ENCODE data around the gene CD27. TPM values are rescaled to one million over a fixed set of nuclear protein-coding genes. Genes with fewer than 3 reads are reported as not detected.
"Not testable (repeated sequence)": the region's sequence is repeated elsewhere in the genome, so short reads cannot be mapped to it uniquely, and the experiment has no call there.

The CD27 gene
- total RNA-seq, 1 donor: under 0.01 TPM

DNA sequence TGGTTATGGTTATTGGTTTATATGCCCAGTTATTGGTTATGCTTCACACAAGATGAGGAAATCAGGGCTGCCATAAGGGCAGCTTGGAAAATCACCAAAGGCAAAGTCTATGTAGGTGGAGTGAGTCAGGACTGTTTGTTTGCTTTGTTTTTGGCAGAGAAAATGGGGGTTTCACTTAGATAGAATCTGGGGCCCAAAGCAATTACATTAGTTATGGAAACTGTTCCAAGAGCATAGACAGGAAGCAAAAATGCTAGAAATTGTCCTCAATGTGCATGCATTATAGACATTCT lies 23.5 kb downstream of the CD27 start:
- H3K4me3 ChIP-seq (ENCODE audit: low read depth, low read length): no peak overlapping the region
- TF ChIP-seq, protein P1, sequence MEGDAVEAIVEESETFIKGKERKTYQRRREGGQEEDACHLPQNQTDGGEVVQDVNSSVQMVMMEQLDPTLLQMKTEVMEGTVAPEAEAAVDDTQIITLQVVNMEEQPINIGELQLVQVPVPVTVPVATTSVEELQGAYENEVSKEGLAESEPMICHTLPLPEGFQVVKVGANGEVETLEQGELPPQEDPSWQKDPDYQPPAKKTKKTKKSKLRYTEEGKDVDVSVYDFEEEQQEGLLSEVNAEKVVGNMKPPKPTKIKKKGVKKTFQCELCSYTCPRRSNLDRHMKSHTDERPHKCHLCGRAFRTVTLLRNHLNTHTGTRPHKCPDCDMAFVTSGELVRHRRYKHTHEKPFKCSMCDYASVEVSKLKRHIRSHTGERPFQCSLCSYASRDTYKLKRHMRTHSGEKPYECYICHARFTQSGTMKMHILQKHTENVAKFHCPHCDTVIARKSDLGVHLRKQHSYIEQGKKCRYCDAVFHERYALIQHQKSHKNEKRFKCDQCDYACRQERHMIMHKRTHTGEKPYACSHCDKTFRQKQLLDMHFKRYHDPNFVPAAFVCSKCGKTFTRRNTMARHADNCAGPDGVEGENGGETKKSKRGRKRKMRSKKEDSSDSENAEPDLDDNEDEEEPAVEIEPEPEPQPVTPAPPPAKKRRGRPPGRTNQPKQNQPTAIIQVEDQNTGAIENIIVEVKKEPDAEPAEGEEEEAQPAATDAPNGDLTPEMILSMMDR (IDR thresholded peaks at IDR 0.05; ENCODE audit: insufficient read depth, low read depth, low read length): no peak
- DNase-seq (ENCODE audit: low read depth): no peak

DNA sequence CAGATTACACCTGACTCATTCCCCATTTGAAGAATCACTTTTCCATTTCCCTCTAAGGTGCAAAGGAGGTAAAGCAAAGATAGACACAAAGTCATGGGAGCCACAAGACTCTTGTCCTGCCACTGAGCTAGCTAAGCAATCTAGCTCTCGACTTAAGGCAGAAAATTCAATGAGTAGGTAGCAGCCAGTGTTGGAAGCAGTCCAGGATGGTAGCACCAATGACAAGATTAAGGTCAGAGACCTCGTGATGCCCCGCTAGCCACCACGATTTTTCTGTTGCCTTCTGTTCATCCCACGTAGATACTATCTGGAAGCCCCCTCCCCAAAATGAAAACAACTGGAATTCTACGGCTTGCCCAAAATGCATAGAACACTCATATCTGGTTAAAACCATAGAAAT lies 24.3 kb downstream of the CD27 start:
- no peak for DNase-seq (ENCODE audit: low read depth)
- H3K4me3 ChIP-seq (ENCODE audit: low read depth, low read length): peak overlapping the region; percentile 78
- TF ChIP-seq, protein P1 (IDR thresholded peaks at IDR 0.05; ENCODE audit: insufficient read depth, low read depth, low read length): no peak

DNA sequence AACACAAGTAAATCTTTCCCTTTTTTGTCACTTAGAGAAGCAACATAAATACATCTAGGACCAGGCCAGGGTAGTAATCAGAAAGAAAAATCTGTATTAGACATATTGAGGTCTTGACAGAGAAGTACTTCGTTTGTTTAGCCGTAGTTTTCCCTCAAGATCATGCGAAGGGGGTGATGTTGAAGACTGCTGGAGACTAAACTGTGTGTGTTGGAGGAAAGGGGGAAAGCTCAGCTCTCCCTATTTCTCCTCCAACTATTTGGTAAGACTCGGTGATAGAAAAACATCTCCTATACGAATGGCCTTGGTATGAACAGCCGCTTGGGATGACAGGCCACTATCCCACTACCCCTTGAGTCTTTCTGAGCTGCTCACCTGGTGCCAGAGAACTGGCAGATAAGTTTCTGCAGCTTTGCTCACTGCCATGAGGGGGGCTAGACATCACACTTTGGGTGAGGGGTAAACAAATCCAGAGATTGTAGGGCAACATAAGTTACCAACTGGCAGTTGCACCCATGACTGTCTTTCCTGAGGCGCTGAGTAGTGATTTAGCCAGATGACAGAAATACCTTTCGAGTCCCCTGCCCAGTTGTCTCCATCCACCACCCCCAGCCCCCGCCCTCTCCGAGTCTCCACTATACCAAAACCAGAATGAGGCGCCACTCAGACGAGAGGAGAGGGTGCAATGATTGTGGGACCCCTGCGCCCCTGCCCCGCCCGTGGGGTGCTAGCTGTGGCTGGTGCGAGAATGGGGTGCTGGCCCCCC lies 25.0 kb downstream of the CD27 start:
- DNase-seq (ENCODE audit: low read depth): no peak
- peak overlapping the region; percentile 78 for H3K4me3 ChIP-seq (ENCODE audit: low read depth, low read length)
- TF ChIP-seq, protein P1 (IDR thresholded peaks at IDR 0.05; ENCODE audit: insufficient read depth, low read depth, low read length): no peak

DNA sequence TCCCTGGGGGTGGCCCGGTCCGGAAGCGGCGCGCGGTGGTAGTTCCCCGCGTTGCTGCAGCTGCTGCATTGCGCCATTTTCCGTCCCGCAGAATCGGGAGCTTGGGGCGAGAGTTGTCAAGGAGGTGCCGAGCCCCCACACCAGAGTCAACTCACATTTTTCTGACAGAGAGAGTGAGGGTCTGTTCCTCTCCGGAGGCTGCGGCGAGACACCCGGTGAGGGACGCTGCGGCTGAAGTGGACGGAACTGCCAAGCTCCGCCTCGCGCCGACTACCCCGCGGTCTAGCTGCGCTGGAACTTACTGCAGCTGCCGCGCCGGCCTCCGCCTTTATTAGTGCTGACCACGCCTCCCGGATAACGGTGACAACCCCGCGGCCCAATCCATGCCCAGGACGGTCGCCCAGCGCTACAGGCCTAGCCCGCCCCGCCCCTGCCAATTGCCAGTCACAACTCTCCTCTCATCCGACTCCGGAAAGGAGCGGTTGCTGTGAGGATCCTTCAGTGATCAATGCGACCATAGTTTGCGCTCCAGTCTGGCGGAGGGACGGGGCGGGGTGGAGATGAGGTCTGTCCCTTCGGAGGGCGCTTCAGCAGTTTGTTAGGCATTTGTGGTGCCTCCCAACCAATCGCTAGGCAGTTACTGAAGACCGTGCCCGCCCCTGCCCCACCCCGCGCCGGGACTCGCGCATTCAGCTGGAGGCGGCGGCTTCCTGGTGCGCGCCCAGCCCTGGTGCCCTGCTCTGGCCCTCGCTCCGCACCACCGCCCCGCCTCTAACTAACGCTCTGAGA lies 25.8 kb downstream of the CD27 start, which contains the start of gene VAMP1:
VAMP1 (minus strand) TSS at position 303 of the 789 bp plus-strand sequence; CDS start at position 157, 146 bp downstream.
- TF ChIP-seq, protein P1 (IDR thresholded peaks at IDR 0.05; ENCODE audit: insufficient read depth, low read depth, low read length): no peak
- peak; percentile 97 for DNase-seq (ENCODE audit: low read depth)
- peak within 1 kb of the TSS; percentile 78 for H3K4me3 ChIP-seq (ENCODE audit: low read depth, low read length)

DNA sequence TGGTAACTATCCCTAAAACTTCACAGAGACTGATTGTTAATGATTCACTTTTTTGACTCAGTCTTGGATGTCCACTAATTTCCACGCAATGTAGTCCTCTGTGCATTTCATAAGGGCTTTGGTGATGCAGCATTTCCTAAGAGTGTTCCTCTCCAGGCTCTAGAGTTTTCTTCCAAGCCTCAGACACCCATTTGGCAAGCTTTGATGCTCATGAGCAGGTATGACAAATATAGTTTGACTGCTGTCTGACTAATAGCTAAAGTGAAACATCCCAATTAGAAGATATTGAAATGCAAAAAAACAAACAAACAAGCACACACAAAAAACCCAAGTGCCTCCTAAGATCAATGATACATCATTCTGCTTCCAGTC lies 27.2 kb downstream of the CD27 start:
- TF ChIP-seq, protein P1 (IDR thresholded peaks at IDR 0.05; ENCODE audit: insufficient read depth, low read depth, low read length): no peak
- no peak overlapping the region for H3K4me3 ChIP-seq (ENCODE audit: low read depth, low read length)
- no peak for DNase-seq (ENCODE audit: low read depth)

DNA sequence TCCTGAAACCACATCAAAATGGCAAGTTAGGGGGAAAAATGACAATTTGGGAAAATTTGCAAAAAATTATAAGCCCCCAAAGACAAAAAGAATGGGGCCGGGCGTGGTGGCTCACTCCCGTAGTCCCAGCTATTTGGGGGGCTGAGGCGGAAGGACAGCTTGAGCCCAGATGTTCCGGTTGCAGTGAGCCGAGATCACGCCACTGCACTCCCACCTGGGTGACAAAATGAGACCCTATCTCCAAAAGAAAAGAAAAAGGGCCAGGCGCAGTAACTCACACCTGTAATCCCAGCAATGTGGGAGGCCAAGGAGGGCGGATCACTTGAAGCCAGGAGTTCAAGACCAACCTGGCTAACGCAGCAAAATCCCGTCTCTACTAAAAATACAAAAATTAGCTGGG lies 27.7 kb downstream of the CD27 start:
- TF ChIP-seq, protein P1 (IDR thresholded peaks at IDR 0.05; ENCODE audit: insufficient read depth, low read depth, low read length): no peak
- no peak for DNase-seq (ENCODE audit: low read depth)
- no peak overlapping the region for H3K4me3 ChIP-seq (ENCODE audit: low read depth, low read length)

DNA sequence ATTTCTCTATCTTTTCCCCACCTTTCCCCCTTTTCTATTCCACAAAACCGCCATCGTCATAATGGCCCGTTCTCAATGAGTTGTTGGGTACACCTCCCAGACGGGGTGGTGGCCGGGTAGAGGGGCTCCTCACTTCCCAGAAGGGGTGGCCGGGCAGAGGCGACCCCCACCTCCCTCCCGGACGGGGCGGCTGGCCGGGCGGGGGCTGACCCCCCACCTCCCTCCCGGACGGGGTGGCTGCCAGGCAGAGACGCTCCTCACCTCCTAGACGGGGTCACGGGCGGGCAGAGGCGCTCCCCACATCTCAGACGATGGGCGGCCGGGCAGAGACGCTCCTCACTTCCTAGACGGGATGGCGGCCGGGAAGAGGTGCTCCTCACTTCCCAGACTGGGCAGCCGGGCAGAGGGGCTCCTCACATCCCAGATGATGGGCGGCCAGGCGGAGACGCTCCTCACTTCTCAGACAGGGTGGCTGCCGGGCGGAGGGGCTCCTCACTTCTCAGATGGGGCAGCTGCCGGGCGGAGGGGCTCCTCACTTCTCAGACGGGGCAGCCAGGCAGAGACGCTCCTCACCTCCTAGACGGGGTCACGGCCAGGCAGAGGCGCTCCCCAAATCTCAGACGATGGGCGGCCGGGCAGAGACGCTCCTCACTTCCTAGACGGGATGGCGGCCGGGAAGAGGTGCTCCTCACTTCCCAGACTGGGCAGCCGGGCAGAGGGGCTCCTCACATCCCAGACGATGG lies 30.6 kb downstream of the CD27 start:
- DNase-seq (ENCODE audit: low read depth); H3K4me3 ChIP-seq (ENCODE audit: low read depth, low read length): not testable (repeated sequence)

Measured in fibroblast of villous mesenchyme (primary cell).